RWPE2 (cell line): ENCODE data around the gene FBRSL1.
A peak's percentile ranks its signal among the peaks of the same experiment; 100 is the strongest.

Experiments
- ATAC-seq: fragments of 200-7000 bp; cut with Tn5 transposase; 3 replicates; pipeline ENCODE4 v1.9.1; 2021; ENCODE audit warnings: low read depth
- DNase-seq: peaks from one replicate; pipeline ENCODE4 v3.0.0-alpha.2; 2020; ENCODE audit warnings: low spot score
- H3K27ac ChIP-seq: fragments of 450-650 bp; 2 replicates; pipeline ENCODE4 v1.5.1; 2017; ENCODE audit warnings: mild to moderate bottlenecking; ENCODE audit not compliant: poor library complexity, severe bottlenecking
- H3K27me3 ChIP-seq: fragments of 250-450 bp; sonication (Bioruptor Pico); 2 replicates; pipeline ENCODE4 v1.5.1; 2021; ENCODE audit warnings: mild to moderate bottlenecking, moderate library complexity; ENCODE audit not compliant: insufficient read depth, poor library complexity, severe bottlenecking
- H3K36me3 ChIP-seq: fragments of 250-450 bp; sonication (Bioruptor Pico); 2 replicates; pipeline ENCODE4 v1.5.1; 2020; ENCODE audit warnings: low read depth, mild to moderate bottlenecking, moderate library complexity
- H3K4me1 ChIP-seq: fragments of 250-450 bp; sonication (Bioruptor Pico); 2 replicates; pipeline ENCODE4 v1.5.1; 2021; ENCODE audit warnings: mild to moderate bottlenecking, moderate library complexity; ENCODE audit not compliant: insufficient read depth, poor library complexity, severe bottlenecking
- H3K4me3 ChIP-seq: fragments of 250-450 bp; sonication (Bioruptor Pico); 2 replicates; pipeline ENCODE4 v1.5.1; 2021; ENCODE audit warnings: mild to moderate bottlenecking, moderate library complexity; ENCODE audit not compliant: severe bottlenecking
- H3K9me3 ChIP-seq: fragments of 250-450 bp; sonication (Bioruptor Pico); 2 replicates; pipeline ENCODE4 v1.5.1; 2021; ENCODE audit warnings: mild to moderate bottlenecking, moderate library complexity; ENCODE audit not compliant: severe bottlenecking
- TF ChIP-seq, protein P1 (sequence below): fragments of 450-650 bp; IDR thresholded peaks from one replicate; pipeline ENCODE4 v1.5.1; 2017; ENCODE audit warnings: mild to moderate bottlenecking, moderate library complexity; ENCODE audit not compliant: poor library complexity, severe bottlenecking

Gene FBRSL1

DNA sequence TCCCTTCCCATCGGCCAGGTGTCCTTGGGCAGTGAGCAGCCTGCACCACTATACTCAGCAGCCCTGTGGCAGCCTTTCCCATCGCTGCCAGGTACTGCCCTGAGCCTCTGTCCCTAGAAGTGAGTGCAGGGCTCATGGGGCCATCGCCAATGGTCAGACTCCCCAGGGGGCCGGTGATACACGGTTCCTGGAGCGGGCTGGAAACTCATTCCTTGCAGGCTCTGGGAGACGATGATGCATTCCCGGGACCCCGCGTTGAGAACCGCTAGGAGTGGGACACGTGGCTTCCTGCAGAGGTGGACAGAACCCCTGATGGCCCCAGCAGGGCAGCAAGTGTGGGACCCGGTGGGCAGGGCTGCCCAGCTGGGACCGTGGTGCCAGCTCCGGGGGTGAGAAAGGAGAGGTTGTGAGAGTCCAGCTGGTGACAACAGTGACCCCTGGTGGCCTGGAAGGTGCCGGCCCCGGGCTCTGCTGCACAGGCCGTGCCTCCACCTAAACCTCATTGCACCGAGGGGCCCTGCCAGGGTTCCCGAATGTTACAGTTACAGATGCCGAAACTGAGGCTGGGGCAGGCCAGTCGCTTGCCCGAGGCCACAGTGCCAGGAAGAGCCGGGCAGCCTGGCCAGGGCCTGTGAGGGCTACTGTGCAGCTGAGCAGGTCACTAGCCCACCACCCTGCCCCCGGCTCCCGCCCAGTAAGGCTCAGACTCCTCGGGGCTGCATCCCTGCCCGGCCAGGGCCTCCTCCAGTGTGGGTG, 33.8 kb downstream of the FBRSL1 start:
- DNase-seq, result no peak

DNA sequence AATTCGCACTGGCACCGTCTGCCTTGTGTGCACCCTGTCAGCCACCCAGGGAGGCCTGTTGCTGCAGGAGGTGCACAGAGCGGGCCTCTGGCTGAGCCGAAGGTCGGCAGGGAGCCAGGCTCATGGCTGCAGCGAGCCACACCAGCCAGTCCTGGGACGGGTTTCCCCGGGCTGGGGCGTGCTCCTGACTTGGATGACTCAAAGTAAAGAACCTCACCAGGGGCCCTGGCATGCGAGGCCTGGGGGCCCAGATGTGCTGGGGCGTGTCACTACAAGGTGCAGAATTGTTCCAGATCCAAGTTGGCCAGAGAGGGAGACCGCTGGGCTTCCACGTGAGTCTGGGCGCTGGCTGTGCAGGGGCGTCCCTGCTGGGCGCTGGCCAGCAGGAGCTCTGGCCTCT, 34.5 kb downstream of the FBRSL1 start:
- no peak overlapping the region for H3K4me3 ChIP-seq
- no peaks in the 10 kb centered on the region for H3K27me3 ChIP-seq
- H3K36me3 ChIP-seq, result no peaks in the 10 kb centered on the region
- ATAC-seq (peak; percentile 93), DNase-seq (peak; percentile 99)
- H3K4me1 ChIP-seq, result peaks cover 15% of the 10 kb centered on the region
- H3K9me3 ChIP-seq, result peaks cover under 1% of the 10 kb centered on the region
- TF ChIP-seq, protein P1, sequence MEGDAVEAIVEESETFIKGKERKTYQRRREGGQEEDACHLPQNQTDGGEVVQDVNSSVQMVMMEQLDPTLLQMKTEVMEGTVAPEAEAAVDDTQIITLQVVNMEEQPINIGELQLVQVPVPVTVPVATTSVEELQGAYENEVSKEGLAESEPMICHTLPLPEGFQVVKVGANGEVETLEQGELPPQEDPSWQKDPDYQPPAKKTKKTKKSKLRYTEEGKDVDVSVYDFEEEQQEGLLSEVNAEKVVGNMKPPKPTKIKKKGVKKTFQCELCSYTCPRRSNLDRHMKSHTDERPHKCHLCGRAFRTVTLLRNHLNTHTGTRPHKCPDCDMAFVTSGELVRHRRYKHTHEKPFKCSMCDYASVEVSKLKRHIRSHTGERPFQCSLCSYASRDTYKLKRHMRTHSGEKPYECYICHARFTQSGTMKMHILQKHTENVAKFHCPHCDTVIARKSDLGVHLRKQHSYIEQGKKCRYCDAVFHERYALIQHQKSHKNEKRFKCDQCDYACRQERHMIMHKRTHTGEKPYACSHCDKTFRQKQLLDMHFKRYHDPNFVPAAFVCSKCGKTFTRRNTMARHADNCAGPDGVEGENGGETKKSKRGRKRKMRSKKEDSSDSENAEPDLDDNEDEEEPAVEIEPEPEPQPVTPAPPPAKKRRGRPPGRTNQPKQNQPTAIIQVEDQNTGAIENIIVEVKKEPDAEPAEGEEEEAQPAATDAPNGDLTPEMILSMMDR, result no peak
- H3K27ac ChIP-seq, result peak overlapping the region; percentile 35

More for the DNA sequence above, 33.8 kb downstream of the FBRSL1 start:
- no peak overlapping the region for H3K4me3 ChIP-seq
- H3K27ac ChIP-seq, result peak overlapping the region; percentile 35
- peaks cover 15% of the 10 kb centered on the region for H3K4me1 ChIP-seq
- peak; percentile 33 for ATAC-seq
- H3K9me3 ChIP-seq, result peaks cover 3% of the 10 kb centered on the region
- TF ChIP-seq, protein P1, result peak; percentile 57
- H3K27me3 ChIP-seq, result no peaks in the 10 kb centered on the region
- no peaks in the 10 kb centered on the region for H3K36me3 ChIP-seq

DNA sequence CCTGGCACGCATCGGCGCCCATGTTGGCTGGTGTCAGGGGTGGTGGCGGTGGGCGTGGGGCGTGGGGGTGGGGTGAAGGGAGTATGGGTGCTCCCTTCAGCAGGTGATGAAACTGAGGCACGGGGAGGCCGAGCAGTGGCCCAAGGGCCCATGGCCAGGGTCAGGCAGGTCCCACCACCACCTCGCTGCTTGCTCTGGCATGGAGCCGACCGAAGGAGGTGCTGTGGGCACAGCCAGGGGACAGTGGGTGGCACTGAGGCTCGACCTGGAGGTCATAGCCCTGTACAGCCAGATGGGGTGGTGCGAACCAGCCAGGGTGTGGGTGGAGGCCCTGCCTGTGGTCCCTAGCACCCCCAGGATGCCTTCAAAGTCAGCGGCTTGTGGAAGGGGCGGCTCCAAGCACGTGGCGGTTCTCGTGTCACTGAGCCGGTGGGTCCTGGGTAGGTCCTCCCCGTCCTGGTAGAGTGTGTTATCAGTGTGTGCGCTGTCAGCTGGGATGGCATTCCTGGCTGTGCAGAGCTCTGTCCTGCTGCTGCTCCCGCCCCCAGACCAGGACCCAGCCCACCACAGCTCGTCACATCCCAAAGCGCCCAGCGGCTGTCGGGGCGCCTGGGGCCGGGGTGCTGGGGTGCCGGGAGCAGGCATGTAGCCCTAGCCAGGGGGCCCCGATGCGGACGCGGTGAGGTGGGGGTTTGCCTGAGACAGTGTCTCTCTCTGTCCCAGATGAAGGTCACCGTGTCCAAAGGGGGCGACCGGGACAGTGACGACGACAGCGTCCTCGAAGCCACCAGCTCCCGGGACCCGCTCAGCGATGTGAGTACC, 35.3 kb downstream of the FBRSL1 start:
- TF ChIP-seq, protein P1, result no peak
- ATAC-seq (no peak), DNase-seq (no peak)
- peak overlapping the region; percentile 35 for H3K27ac ChIP-seq
- no peaks in the 10 kb centered on the region for H3K27me3 ChIP-seq
- no peak overlapping the region for H3K4me3 ChIP-seq
- no peaks in the 10 kb centered on the region for H3K36me3 ChIP-seq
- H3K9me3 ChIP-seq, result no peaks in the 10 kb centered on the region
- peaks cover 15% of the 10 kb centered on the region for H3K4me1 ChIP-seq

DNA sequence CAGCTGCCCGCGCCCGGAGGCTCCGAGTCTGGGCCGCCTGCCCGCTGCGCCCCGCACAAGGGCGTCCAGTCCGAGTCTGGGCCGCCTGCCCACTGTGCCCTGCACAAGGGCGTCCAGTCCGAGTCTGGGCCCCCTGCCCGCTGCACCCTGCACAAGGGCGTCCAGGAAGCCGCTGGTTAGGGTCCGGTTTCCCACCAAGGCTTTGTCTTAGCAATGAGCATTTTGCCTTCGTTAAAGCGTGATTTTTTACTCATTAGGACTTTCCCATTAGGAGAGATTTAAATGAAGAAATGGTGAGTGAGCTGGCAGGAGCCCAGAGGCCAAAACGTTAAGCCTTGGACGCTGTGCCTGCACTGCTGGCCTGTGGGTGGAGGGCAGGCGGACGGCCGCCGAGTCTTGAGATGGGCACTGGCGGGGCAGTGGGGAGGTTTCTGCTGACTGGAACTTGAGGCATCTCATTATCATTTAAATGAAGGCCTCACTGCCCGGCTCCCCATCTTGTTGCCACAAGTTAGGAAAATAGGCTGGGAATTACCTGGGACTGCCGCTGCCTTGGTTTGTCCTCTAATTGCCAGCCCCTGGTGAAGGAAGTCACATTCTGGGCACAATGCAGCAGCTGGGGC, 36.0 kb downstream of the FBRSL1 start:
- H3K9me3 ChIP-seq, result no peaks in the 10 kb centered on the region
- H3K4me3 ChIP-seq, result no peak overlapping the region
- ATAC-seq, result no peak
- no peak overlapping the region for H3K27ac ChIP-seq
- TF ChIP-seq, protein P1, result no peak
- H3K4me1 ChIP-seq, result peaks cover 15% of the 10 kb centered on the region
- DNase-seq, result no peak
- H3K36me3 ChIP-seq, result no peaks in the 10 kb centered on the region
- H3K27me3 ChIP-seq, result no peaks in the 10 kb centered on the region
